ENCODE results near the gene CNR1.
A peak's percentile ranks its signal among the peaks of the same experiment; 100 is the strongest.
"Not testable (repeated sequence)": the region's sequence is repeated elsewhere in the genome, so short reads cannot be mapped to it uniquely, and the experiment has no call there.

The CNR1 gene

DNA sequence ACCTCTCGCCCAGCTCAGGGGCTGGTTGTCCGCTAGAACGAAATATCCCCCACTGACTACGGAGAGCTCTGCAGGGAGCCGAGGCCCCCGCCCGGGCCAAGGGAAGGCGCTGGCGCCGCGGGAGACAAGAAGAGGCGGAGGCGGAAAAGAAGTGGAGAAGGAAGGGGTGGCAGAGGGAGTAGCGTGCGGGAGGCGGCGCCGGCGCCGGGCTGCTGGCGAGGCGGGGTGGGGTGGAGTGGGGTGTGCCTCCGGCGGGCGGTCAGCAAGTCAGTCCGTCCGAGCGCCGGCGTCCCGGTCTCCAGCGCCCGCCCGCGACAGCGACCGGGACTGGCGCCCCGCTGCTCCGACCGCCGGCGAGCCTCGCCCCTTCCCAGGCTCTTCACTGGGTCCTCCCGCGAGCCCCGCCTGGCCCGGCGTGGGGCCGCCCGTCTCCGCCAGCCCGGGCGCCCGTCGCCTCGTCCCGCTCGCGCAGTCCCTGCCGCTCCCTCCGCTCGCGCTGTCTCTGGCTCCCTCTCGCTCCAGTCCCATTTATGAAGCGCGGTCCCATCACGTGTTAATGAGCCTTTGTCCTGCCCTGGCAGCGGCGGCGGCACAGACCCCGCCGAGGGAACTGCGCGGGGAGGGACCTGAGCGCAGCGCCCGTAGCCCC is at the start of gene CNR1:
TSS of gene CNR1 (minus strand) at position 504 of the 649 bp plus-strand sequence. CDS start 21,073 bp downstream, outside the sequence.
- peak; percentile 8 to 14 for DNase-seq

DNA sequence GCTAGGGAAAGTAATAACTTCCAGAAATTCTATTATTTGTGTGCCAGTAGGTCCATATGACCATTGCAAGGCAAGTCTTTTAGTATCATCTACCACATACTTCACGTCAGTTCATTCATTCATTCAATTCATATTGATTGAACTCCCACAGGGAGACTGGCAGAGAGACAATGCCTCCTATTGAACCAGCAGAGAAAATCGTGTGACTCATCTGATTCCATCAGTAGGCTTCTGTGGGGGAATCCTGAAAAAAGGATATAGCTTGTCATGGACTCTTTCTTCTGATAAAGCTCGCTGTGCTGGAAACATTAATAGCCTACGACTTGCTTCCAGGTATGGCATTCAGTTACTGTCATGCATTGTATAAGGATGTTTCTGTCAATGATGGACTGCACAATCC is 45.3 kb upstream of the CNR1 start:
- DNase-seq: no peak

DNA sequence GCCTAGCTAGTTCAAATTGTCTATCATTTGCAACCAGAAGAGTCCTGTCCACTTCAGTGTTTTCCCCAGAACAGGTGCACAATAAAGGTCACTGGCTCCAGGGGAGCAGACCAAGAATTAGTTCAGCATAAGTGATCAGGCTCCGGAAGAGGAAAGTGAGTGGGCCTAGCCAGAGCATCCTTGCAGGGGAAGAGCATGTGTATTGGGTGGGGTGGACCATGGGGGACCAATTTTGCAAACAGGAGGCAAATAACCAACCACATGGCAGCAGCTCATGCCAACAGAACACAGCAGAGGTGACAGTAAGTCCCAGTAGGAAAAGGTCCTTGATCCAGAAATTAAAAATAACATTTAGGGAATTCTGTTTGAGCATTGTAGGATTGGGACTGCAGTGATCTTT is 43.2 kb upstream of the CNR1 start:
- DNase-seq: no peak

DNA sequence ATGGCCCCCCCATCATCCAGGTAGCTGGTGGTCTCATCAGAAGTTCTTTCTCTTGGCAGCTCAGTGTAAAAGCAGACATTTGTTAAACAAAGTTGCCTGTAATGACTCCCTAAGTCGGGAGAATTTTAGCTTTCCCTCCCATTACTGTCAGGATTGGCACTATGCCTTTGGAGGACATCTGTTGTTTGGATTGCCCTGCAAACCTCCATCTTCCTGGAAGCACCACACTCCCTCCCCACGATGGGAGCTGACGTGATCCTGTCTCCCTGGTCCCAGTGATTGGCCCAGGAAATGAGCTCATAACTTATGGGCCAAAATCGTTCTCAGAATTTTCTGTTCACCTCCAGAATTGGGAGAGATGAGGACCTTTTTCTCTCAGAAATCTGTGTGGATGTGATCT is 42.6 kb upstream of the CNR1 start:
- DNase-seq: no peak

DNA sequence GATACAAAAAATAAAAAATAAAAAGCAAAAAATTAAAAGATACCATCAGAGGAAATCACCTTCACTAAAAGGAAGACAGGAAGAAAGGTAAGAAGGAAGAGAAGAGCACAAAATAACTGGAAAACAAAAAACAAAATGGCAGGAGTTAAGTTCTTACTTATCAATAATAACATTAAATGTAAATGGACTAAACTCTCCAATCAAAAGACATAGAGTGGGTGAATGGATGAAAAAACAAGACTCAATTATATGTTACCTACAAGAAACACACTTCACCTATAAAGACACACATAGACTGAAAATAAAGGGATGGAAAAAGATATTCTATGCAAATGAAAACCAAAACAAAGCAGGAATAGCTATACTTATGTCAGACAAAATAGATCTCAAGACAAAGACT is 35.6 kb upstream of the CNR1 start:
- not testable (repeated sequence) for DNase-seq

DNA sequence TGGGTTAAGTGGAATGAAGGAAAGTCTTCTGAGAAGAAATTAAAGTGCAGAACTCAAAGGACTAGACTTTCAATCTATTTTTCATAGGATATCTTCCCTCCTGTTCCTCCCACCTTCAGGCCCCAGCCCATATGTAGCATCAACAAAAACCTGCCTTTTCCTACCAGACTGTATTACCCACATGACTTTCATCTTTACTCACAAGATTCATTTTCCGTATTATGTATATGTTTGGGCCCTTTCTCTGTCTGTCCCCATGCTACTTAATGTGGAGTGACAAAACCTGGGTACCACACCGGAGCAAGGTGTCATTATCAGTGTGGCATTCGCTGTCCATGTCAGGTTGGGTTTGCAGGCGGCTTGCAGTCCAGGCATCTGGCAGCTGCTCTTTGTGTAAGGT is 18.8 kb upstream of the CNR1 start:
- DNase-seq: no peak

DNA sequence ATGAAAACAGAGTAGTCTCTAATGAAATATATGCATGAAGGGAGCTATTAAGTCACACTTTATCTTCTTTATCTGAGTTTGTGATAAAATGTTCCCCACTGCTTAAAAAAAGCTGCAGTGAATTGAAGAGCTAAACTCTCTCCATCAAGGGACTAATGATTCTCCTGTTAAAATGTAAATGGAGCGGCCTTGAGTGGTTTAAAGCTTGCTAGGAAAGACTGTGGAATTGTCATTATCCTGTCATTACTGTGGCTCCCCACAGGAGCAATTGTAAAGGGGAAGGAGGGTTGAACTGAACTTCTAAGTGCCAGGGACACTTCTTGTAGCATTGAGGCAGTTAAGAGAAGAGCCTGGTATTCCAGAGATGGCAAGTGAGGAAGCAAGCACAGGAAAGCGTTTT is 17.3 kb upstream of the CNR1 start:
- DNase-seq: no peak

DNA sequence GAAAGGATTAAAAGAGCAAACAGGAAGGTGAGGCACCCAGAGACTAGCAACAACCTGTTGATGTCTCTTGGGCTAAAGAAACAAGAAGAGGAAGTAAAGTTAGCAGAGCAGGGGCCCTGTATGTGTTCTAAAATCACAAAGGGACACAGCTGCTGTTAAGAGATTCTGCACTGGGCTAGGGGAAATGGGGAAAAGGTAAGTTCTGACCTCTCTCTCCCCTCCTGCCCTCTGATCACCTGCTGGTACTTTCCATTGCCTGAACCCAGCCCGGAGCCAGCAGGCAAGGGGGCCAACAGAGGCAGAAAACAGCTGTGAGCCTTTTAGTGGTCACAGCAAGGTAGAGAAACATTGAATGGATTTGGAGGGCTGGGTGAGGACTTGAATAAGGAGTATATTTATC is 13.5 kb upstream of the CNR1 start:
- DNase-seq: no peak

DNA sequence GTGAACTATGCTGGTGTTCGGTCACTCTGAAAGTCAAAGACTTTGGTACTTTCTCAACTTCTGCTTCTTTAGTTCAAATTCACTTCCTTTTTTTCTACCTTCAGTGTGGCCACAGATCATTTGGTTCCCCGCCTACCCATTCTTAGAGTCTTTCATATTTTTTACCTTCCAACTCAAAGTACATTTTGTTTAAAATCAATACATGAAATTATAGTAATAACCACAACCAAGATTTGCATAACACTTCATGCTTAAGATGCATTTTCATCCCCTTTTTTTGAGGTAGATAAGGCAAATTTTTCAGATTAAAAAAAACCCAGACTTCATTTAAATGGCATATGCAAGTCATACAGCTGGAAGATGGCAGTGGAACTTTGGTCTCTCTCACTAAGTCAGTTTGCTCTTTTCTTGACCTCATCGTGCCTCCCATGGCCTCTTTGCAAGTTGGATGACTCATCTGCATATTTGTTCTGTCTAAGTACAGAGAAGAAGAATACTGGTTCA is 11.9 kb upstream of the CNR1 start:
- DNase-seq: no peak

DNA sequence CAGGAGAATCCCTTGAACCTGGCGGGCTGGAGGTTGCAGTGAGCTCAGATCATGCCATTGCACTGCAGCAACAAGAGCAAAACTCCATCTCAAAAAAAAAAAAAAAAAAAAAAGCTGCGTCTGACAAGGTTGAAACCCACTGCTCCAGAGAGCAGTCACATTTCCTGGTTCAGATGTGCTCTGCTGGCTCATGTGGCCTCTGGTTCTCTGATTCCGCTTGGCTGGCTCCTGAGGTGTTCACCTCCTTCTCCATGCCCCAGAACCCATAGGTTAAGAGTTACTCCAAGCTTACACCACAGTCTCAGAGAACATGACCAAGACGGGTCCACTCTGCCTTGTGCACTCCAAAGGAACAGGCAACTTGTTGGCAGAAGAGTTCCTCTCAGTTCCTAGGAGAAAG is 8.8 kb upstream of the CNR1 start:
- no peak for DNase-seq

DNA sequence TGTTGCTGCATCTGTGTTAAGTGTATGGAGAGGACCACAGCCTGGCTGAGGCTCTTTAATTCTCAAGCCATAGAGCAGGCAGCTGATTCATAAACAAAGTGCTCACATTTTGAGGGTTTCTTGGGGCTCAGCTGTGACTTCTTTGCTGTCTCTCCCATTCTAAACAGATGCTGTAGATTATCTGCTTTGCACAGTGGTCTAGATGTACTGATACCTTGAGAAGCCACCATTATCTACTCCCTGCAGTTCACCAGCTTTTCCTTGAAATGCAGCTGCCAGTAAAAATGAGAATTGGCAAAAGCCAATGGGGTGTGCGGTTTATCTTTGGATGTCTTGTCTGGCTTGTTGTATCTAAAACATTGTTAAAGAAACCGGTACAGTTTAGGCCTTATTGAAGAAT is 5.2 kb upstream of the CNR1 start:
- no peak for DNase-seq

DNA sequence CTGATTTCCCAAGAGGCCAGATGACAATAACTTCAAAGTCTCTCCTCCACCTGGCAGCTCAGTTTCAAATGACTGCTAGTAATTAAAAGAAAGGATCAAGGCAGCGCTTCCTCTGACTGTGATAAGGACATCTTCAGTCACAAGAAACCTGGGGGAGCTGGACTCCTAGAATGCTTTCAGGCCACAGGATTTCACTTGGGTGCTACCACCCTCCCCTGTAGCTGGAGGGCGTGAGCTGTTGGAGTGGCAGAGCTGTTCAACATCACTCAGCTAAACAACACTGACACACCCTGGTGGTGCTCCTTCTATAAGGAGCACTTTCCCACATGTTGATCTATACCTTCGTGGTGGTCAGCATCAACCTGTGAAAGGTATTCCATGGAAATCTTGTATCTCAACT is 2.2 kb upstream of the CNR1 start:
- DNase-seq: no peak

DNA sequence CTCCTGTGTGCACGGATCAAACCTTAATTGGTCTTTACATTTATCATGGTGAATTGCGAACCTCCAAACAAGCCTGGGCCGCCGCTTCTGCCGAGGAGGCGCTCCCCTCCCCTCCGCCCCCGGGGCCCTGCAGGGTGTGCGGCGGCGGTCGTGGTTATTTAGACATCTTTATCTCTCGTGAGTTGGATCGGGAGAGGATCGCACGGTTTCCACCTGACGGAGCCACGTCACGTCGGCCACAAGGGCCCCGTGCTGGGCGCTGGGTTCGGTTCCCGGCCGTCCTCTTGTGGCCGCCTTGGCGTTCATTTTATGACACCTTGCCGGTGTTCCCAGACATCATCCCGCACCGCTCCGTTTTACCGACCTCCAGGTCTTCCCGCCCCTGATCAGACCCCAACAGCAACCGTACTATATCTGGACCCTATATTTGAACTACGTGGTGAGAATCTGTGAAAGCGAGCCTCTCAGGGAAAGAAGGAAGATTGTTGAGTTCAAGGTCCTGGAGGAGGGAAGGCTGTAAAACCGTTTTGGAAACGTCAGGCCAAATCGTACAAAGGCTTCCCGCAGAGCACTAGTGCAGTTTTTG is 1.3 kb upstream of the CNR1 start:
- peak; percentile 6 to 8 for DNase-seq

DNA sequence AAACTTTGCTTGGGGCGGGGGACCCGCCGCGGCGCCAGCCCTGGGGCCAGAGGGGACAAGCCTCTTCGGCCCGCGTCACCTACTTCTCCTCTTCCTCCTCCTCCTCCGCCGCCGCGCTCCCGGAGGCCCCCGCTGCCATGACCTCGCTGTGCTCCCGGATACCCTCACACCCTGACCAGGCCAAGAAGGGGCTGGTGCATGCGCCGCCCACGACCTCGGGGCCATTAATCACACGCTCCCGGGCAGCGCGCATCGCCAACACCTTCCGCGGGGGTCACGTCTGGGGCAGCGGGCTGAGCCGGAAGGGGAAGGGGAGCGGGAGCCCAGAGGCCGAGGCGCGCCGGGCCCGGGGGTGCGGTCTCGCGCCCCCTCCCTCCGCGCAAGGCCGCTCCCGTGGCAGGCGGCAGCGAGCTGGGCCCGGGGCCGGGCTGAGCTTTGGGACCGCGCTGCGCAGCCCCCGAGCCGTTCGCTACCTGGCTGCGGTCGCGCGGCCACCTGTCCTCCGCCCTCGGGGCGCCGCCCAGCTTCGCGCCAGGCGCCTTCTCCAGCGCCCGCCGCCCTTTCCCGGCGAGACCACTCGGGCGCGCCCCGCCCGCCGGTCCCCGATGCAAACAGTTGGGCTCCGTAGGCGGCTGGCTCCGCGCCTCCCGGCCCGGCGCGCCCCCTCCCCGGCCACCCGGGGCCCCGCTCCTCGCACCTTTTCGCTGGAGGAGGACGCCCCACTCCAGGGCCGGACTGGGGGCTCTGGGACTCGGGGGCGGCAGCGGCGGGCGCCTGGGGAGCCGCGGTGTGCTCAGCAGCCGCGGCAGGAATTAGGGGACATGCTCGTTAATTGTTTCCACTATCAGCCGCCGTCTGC is 575 bp upstream of the CNR1 start:
- peak; percentile 5 to 9 for DNase-seq

DNA sequence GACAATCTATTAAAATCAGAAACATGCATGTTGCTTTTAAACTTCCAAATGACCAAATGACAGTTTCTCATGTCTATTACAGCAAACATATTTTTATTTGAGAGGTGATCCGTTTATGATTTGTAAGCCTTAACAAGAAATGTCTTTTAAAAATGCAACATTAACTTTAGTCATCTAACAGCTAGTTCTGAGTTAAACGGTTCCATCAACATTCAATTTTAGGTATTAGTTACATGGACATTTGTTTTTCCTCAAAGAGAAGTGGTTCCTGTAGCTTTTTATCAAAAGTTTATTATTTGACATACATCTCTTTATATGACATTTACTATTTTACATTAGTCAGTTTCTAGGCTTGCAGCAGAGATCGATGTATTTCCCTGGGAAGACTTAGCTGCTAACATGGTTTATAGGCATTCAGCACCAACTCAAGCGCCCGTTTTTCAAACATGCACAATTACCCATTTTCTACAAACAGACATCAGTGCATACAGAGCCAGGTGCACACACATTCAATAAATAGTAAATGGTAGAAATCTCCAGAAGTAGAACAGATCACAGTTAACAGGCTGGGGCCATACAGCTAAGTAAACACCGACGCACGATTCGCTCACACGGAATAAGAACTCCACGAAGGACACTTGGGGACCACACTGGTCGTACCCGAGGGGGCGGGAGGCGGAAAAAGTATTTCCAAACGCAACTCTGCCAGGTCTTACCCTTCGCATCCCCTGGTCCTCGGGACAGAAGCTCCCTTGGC is 882 bp downstream of the CNR1 start:
- no peak for DNase-seq

DNA sequence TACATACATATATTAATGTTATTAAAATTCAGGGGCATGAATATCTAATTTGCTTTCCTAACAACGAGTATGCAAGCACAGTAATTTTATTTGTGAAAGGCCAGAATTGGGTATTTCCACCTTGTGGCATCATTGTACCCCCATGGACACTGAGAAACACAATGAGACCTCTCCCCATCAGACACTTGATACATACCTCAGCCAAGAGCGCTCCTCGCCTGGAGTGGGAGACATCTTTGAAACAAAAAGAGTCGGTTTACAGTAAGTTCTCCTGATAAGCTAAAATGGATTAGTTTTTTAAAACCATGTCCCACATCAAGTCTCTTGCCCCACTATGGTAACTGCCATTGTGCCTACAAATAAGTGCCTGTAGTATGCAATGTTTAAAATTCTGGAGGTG is 2.1 kb downstream of the CNR1 start:
- no peak for DNase-seq

DNA sequence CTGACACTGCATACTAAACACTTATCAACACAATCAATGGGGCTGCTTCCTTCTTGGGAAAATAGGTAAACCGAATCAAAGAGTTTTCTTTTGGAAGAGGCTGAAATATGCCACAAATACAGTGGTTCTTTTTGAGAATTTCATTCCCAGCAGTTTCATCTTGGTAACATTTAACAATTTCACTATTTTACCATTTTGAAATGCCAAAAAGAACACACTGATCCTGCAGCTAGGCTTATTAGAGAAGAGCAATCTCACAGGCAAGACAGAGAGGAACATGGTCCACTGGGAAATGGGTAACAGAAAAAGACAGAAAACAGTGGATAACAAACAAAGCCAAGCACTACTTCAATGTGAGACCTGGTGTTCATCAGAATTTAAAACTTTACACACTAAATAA is 2.5 kb downstream of the CNR1 start:
- no peak for DNase-seq

DNA sequence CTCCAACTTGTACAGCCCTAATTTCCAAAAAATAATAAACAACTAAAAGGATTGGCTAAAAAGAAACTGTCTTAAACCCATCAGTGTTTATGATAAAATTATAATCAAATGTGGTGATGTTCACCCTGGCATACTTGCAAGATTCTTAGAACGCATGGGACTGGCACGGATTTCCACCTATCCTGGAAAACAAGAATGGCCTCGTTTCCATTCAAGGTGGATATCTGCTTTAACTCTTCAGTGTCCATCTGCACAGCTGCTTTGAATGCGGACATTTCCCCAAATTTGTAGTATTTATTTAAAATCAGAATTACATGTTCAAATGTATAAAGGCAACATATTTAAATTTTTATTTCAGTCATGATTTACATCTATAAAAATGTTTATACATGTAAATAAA is 4.2 kb downstream of the CNR1 start:
- DNase-seq: no peak

DNA sequence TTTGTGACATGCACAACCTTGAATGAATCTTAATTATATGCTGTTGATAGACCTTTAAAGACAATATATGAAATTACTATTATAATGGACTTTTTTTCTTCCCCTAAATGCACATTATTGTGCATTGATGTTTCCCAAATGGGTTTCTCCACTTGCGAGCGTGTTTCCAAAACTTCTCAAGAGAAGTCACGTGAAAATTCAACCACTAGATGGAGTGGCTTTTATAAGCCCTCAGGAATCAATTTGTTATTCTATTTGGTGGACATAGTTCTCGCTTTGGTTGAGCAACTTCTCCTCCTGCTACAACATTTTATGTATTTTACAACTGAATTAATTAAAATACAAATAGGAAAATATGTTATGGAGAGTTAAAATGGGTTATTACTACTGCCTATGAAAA is 9.0 kb downstream of the CNR1 start:
- no peak for DNase-seq

DNA sequence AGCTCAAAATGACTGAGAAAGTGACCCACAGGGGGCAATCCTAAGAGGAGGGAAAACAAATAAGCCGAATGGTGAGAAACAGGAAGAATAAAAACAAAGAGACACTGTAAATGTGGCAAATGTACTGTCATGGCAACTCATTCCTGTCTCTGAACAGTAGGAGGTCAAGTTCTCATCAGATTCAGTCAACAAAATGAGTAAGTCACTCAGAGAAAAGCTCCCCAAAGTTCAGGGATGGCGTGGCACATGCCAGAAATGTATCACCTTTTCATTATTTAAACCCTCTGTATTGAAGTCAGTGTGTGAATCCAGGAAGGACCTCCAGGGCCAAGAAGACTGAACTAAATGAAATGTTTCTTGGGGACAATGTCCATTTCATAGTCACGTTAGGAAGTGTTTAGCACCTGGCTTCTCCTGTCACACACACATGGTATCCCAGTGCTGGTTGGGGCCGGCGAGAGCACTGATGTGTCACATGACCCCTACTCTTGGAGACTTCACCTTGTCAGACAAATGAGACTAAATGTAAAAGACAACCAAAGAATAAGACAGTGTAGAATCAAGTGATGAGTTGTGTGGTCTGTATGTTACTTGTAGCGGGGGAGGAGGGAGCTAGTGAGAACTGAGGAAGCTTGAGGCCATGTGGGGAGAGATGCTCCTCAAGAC is 20.7 kb downstream of the CNR1 start:
- no peak for DNase-seq

DNA sequence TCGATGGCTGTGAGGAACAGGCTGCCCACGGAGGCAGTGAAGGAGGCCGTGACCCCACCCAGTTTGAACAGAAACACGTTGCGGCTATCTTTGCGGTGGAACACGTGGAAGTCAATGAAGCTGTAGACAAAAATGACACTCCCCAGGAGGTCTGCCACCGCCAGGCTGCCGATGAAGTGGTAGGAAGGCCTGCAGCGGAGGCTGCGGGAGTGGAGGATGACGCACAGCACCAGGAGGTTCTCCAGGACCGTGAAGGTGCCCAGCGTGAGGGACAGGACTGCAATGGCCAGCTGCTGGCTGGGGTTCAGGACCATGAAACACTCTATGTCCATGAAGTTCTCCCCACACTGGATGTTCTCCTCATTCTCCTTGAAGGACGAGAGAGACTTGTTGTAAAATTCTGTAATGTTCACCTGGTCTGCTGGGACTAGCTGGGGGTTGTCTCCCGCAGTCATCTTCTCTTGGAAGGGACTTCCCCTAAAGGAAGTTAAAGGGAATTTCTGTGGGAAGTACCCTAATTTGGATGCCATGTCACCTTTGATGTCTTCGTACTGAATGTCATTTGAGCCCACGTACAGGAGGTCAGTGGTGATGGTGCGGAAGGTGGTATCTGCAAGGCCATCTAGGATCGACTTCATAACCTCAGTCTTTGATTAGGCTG is 21.4 kb downstream of the CNR1 start:
- DNase-seq: no peak
